Gastrocnemius medialis (tissue), 4 donors: ENCODE measurements around the gene MCRIP2.

ENCODE experiments used
- CTCF ChIP-seq, 5 experiments: fragments of 450-650 bp in 3 of 5; fragments of 200-600 bp in 2 of 5; sonication (generic) in 2 of 5; IDR thresholded peaks in 4 of 5; conservative IDR thresholded peaks in 1 of 5; 1 replicate in 4 of 5; 2 replicates in 1 of 5; pipeline ENCODE4 v1.5.1; 2016 to 2019; ENCODE audit warnings: antibody characterized with exemption in 5 of 5, mild to moderate bottlenecking in 3 of 5, moderate library complexity in 3 of 5
- POLR2A ChIP-seq, 2 donors: fragments of 450-650 bp; IDR thresholded peaks; one replicate each; pipeline ENCODE4 v1.6.1; 2017; ENCODE audit warnings: antibody characterized with exemption in 2 of 2, mild to moderate bottlenecking in 2 of 2, moderate library complexity in 2 of 2

- no peak for TF ChIP-seq POLR2A (IDR thresholded peaks at IDR 0.05)
- TF ChIP-seq CTCF (IDR thresholded peaks at IDR 0.05 in 4 of 5, conservative IDR thresholded peaks at IDR 0.05 in 1 of 5): no peak
Measured at GRCh38 chr16:689175-689897, 47.7 kb downstream of the MCRIP2 start.
